HG03442 (cell line): ENCODE results near the gene EFCC1.
"Not testable (repeated sequence)": the region's sequence is repeated elsewhere in the genome, so short reads cannot be mapped to it uniquely, and the experiment has no call there.

ENCODE experiments used
- ATAC-seq: cut with Tn5 transposase; IDR thresholded peaks from one replicate; pipeline ENCODE4 v1.9.1; 2021; ENCODE audit warnings: mild to moderate bottlenecking, moderate library complexity; ENCODE audit not compliant: unreplicated experiment

The EFCC1 gene

DNA sequence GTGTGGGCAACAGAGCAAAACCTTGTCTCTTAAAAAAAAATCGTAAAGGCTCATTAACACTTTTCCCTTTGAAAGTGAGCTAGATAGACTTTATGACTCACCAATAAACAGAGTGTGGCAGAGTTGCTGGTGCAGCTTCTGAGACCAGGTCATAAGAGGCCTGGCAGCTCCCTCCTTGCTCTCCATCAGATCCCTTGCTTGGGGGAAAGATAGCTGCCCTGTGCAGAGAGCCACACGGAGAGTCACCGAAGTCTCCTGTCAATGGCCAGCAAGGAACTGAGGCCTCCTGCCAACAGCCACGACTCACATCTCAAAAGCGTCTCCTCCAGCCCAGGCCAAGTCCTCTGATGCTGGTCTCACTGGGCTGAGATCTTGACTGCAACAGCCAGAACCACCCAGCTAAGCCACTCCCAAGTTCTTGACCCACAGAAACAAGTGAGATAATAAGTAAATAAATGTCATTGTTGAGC lies 50.8 kb downstream of the EFCC1 start:
- no peak for ATAC-seq

DNA sequence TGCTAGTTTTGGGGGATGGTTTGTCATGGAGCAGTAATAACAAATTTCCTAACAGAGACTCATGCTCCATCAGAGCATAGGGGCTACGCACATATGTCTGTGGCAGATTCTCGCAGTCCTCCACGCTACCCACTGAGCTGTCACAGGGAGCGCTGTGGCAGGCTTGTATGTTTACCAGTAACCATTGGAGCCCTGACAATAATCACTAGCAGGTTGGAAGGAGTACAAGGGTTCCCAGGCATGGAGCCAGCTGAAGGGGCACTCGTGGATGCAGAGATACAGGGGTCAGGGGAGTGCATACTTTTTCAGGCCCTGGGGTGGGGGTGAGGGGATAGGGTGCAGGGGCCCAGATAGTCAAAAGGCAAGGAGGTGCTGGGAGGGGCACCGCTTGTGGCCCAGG lies 51.6 kb downstream of the EFCC1 start:
- ATAC-seq, result no peak

DNA sequence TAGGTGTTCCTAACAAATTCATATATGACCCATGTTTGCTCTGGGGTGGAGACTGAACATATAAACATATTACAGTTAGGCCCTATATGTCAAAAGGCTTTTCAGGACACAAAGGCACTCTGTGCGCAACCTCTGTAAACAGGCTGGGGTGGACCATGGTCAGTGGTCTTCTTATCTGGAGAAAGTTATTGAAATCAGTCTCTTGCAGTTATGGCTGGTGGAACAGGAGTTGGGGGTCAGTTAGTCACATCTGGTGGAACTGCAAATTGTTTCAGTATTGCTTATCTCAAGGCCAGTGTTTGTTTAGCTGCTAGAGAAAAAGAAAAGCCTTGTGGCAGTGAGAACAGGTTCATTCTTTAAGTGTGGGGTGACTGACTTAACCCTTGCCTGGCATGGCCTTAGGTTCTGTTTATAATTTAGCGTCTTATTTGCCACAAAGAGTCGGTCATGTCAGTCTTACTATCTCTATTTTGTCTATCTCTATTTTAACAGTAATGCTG lies 53.6 kb downstream of the EFCC1 start:
- no peak for ATAC-seq

DNA sequence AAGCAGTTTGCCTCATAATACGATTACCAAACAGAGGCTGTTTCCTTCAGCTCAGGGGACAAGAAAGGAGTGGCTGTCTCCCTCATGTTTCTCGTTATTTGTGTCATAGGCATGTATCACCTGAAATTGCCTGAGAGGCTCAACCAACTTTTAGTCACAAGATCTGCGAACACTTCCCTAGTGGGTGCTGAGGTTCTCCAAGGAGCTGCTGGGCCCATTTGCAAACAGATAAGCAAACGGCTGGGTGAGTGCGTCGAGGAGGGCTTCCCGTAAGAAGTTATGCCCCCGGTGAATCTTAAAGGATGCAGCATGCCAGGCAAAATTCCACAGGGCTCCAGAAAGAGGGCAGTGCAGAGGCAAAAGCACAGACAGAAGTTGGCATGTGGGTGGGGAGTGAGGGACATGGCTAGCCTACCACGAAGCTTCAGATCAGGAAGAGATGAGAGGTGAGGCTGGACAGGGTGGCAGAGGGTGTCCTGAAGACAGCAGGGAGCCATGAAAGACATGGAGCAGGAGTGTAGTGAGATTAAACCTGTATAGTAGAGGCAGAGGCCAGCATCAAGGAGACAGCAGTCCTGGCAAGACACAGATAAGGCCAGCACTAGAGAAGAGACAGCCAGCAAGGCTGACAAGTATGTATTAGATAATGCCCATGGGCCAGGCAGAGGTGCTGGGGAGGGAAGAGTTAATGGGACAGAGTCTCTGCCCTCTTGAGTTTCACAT lies 55.5 kb downstream of the EFCC1 start:
- ATAC-seq, result no peak

DNA sequence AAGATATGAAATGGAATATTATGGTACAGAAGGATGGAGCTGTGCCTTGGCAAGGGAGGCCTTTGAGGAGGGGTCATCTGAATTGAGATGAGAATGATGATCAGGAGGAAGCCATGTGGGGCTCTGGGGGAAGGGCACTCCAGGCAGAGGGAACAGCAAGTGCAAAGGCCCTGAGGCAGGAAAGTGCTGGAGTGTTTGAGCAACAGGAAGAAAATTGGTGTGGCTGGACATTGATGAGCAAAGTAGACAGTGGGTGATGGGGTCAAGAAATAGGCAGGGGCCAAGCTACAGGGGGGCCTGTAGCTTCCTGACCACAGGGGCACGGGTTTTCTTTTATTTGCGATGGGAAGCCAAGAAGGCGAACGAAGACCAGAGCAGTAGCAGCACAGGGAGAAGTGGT lies 56.1 kb downstream of the EFCC1 start:
- ATAC-seq, result no peak

- peak; percentile 39 for ATAC-seq
Measured at GRCh38 chr3:129058441-129059200, 57.5 kb downstream of the EFCC1 start.

DNA sequence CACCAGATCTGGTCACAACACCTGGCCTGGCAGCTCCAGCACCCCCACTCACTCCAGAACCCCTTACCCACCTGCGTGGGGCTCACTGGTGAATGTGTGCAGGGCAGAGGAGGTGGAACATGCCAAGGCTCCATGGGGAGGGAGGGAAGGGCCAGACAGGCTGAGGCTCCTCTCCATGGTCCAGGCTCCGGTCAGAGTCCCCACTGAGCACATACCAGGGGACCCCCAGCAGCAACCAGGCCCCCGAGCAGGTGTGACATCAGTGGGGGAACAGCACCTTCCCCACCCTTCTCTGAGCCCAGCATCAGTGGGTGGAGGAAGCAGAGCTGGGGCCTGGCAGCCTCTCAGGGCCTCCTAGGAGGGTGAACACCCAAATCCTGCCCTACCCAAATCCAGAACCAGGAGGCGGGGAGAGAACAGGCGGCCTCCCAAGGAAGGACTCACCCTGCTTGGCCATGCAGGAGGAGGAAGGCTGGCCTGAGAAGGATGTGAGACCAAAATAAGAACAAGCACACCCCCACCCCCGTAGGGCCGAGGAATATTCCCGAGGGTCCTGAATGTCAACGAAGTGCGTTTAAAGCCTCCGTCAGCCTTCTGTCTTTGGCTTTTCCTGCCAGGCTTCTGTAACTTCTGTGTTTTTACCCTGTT lies 58.3 kb downstream of the EFCC1 start:
- ATAC-seq, result no peak

DNA sequence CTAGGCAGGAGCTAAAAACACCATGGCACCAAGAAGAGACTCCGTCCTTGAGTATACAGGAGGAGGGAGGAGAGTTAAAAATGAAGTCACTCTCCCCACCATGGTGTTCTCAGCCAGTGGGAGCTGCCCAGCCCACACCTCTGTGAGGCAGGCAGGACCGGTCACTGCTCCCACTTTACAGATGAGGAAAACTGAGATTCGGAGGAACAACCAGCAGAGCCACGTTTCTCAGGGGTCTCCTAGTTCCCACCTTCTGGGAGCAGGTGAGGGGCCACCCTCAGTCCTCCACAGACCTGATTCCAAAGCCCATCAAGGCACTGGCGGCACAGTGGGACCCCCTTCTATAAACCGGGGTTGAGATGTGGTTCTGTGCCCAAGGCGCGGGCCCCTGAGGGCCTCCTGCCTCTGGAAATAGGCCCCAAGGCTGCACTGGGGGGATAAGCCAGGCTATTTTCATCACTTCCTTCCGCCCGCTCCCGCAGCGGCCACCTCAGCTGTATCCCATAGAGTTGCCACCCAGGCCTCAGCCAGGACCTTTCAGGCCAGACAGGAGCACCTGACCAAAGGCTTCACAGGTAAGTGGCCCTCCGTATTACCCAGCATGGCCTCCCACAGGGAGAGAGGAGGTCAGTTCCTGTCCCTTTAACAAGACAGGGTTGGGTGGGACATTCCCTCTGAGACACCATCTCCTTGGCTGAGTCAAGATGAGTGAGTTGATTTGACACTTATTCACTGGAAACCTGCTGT lies 59.3 kb downstream of the EFCC1 start, which contains the start of gene GP9:
Gene GP9, plus strand, starts transcription at position 504 of the 747 bp plus-strand sequence. CDS start 961 bp downstream, outside the sequence.
- no peak for ATAC-seq

GRCh38 chr3:129061023-129061887 lies 60.2 kb downstream of the EFCC1 start:
- ATAC-seq, result no peak

- no peak for ATAC-seq
Measured at GRCh38 chr3:129061888-129062834, 61.1 kb downstream of the EFCC1 start.

DNA sequence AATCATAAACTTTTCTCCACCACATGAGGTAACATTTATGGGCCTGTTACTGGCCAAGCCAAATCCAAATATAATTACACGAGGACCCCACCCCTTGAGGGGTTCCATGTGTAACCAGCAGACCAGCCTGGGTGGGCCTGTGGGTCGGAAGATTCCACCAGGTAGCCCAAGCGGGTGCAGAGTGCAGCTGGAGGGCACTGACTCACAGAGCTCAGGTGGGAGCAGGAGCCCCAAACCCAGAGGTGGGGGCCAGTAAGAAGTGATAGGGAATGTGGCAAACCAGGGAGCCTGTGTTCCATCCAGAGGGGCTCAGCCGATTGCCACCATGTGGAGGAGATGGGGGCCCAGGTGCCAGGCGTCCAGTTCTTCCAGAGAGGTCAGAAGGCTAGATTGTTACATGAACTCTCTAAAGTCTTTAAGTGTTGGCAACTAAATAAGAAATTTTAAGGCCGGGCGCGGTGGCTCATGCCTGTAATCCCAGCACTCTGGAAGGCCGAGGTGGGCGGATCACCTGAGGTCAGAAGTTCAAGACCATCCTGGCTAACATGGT lies 62.1 kb downstream of the EFCC1 start:
- ATAC-seq, result no peak

- ATAC-seq, result no peak
Measured at GRCh38 chr3:129063841-129064482, 62.9 kb downstream of the EFCC1 start.

- no peak for ATAC-seq
Measured at GRCh38 chr3:129065016-129065719, 64.1 kb downstream of the EFCC1 start.

- ATAC-seq, result no peak
Measured at GRCh38 chr3:129065720-129066073, 64.6 kb downstream of the EFCC1 start.

DNA sequence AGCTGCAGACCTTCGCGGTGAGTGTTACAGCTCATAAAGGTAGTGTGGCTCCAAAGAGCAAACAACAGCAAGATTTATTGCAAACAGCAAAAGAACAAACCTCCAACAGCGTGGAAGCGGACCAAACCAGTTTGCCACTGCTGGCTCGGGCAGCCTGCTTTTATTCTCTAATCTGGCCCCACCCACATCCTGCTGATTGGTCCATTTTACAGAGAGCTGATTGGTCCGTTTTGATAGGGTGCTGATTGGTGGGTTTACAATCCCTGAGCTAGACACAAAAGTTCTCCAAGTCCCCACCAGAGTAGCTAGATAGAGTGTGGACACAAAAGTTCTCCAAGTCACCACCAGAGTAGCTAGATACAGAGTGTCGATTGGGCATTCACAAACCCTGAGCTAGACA lies 66.6 kb downstream of the EFCC1 start:
- not testable (repeated sequence) for ATAC-seq

DNA sequence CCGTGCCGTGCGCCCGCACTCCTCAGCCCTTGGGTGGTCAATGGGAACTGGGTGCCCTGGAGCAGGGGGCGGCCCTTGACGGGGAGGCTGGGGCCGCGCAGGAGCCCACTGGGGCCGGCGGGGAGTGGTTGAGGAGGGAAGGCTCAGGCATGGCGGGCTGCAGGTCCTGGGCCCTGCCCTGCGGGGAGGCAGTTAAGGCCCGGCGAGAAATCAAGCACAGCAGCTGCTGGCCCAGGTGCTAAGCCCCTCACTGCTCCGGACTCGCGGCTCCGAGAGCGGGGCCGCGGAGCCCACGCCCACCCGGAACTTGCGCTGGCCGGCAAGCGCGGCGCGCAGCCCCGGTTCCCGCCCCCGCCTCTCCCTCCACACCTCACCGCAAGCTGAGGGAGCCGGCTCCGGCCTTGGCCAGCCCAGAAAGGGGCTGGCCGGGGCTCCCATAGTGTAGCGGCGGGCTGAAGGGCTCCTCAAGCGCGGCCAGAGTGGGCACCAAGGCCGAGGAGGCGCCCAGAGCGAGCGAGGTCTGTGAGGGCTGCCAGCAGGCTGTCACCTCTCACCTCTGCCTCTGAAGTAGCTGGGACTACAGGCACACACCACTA lies 67.3 kb downstream of the EFCC1 start:
- ATAC-seq, result no peak
